Naive thymus-derived CD4-positive, alpha-beta T cell (primary cell): Measurements from ENCODE around the gene PCNX1. TPM values are rescaled to one million over a fixed set of nuclear protein-coding genes. Genes with fewer than 3 reads are reported as not detected.

ENCODE experiments used
- ATAC-seq: fragments of 150-1000 bp; cut with Tn5 transposase; 2 replicates; pipeline ENCODE4 v1.10.0; 2021; ENCODE audit warnings: mild to moderate bottlenecking, moderate library complexity
- CTCF ChIA-PET: fragments of 350-600 bp; sonication (Branson Sonifier 250); formaldehyde crosslinking; loops from one replicate; lab custom pipeline; 2021; ENCODE audit warnings: antibody characterized with exemption; lab: Charles Lee
- POLR2A ChIA-PET: fragments of 350-600 bp; sonication (Branson Sonifier 250); formaldehyde crosslinking; loops from one replicate; lab custom pipeline; 2021; ENCODE audit warnings: antibody characterized with exemption, inconsistent platforms; lab: Charles Lee
- DNase-seq, 9 donors: peaks; one replicate each; pipeline versions ENCODE4 v3.0.0 to v3.0.0-alpha.2; 2020 to 2022; ENCODE audit warnings: mixed read lengths in 1 of 9
- H3K27ac ChIP-seq: one replicate; pipeline ENCODE4 v1.7.0; 2013; ENCODE audit warnings: mild to moderate bottlenecking, low read depth, low read length, moderate library complexity
- H3K27me3 ChIP-seq, 2 donors: one replicate each; pipeline ENCODE4 v1.7.0; 2013; ENCODE audit warnings: low read length in 2 of 2, mild to moderate bottlenecking in 2 of 2, moderate library complexity in 2 of 2; ENCODE audit not compliant: control insufficient read depth in 2 of 2, insufficient read depth in 2 of 2
- H3K36me3 ChIP-seq, 3 experiments: 1 replicate in 2 of 3; 2 replicates in 1 of 3; pipeline ENCODE4 v1.7.0; 2013; ENCODE audit warnings: low read length in 3 of 3, mild to moderate bottlenecking in 3 of 3, moderate library complexity in 1 of 3; ENCODE audit not compliant: insufficient read depth in 3 of 3, control insufficient read depth in 2 of 3
- H3K4me1 ChIP-seq, 2 donors: one replicate each; pipeline ENCODE4 v1.7.0; 2013; ENCODE audit warnings: low read length in 2 of 2, mild to moderate bottlenecking in 2 of 2, moderate library complexity in 1 of 2; ENCODE audit not compliant: control insufficient read depth in 2 of 2, insufficient read depth in 2 of 2
- H3K4me3 ChIP-seq: 2 replicates; pipeline ENCODE4 v1.7.0; 2013; ENCODE audit warnings: mild to moderate bottlenecking, low read length
- H3K9me3 ChIP-seq, 3 experiments: 1 replicate in 2 of 3; 2 replicates in 1 of 3; pipeline ENCODE4 v1.7.0; 2013; ENCODE audit warnings: low read length in 3 of 3; ENCODE audit not compliant: control insufficient read depth in 2 of 3
- H3K27ac Mint-ChIP-seq, 9 donors: one replicate each; pipeline ENCODE4 v1.8.0; 2020 to 2022; ENCODE audit warnings: mixed read lengths in 9 of 9, mild to moderate bottlenecking in 8 of 9, moderate library complexity in 5 of 9, inconsistent platforms in 2 of 9
- H3K27me3 Mint-ChIP-seq, 5 donors: one replicate each; pipeline ENCODE4 v1.8.0; 2021 to 2022; ENCODE audit warnings: mixed read lengths in 5 of 5, mild to moderate bottlenecking in 1 of 5
- H3K36me3 Mint-ChIP-seq, 5 donors: one replicate each; pipeline ENCODE4 v1.8.0; 2020 to 2022; ENCODE audit warnings: mixed read lengths in 5 of 5, mild to moderate bottlenecking in 3 of 5, inconsistent platforms in 1 of 5
- H3K4me1 Mint-ChIP-seq, 7 donors: one replicate each; pipeline ENCODE4 v1.8.0; 2020 to 2022; ENCODE audit warnings: mixed read lengths in 7 of 7, mild to moderate bottlenecking in 3 of 7, inconsistent platforms in 1 of 7
- H3K4me3 Mint-ChIP-seq, 10 donors: one replicate each; pipeline ENCODE4 v1.8.0; 2020 to 2022; ENCODE audit warnings: mild to moderate bottlenecking in 10 of 10, mixed read lengths in 10 of 10, moderate library complexity in 6 of 10, inconsistent platforms in 2 of 10
- H3K9me3 Mint-ChIP-seq, 11 donors: one replicate each; pipeline ENCODE4 v1.8.0; 2020 to 2022; ENCODE audit warnings: mixed read lengths in 11 of 11, mild to moderate bottlenecking in 4 of 11, inconsistent platforms in 1 of 11, moderate library complexity in 1 of 11
- intact Hi-C, 2 donors: fragments of 100-400 bp; cut with micrococcal nuclease; formaldehyde crosslinking; loops; one replicate each; pipeline ENCODE4 v1.15.1; 2023
- polyA plus RNA-seq, 2 donors: library from polyadenylated mRNA; unstranded; fragments of 300-500 nt; fragmentation: Illumina TruSeq; gene quantifications; one replicate each; pipeline ENCODE4 v1.2.3, GENCODE V29; 2021
- total RNA-seq, 6 experiments: library from RNA in 5 of 6; stranded (reverse) in 5 of 6; gene quantifications; 1 replicate in 5 of 6; 2 replicates in 1 of 6; pipeline ENCODE4 v1.2.3 and lab custom pipeline; 2021 to 2026

PCNX1 gene
- total and polyA plus RNA-seq, 7 experiments from 2014 or later, result 11.2 to 114 (median 111) TPM

DNA sequence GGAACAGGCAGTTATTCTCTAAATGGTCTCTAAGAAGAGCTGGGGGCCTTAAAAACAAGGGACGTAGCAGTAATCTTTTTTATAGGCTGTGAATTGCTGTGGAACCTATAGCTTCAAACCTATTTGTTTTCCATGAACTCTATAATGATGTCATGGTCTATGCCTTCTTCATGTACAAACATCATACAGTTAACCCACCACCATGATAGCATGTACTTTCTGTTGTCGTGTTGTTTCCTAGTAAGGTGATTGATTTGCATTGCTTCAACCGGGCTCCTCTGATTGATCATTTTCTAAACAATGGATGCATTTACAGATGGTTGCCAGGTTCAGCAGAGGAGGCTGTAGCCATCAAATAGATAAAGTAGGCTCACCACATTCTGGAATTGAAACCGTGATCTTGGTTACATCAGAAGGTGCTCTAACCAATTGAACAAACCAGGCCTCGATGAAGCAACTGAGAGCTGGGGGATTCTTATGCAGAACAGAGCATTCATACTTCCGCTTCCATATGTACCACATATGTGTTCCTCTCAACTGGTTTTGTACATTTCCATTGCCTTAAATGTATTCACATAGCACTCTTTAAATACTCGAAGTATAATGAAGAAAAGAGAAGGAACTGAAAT is 25.6 kb upstream of the PCNX1 start:
- Histone ChIP-seq H3K9me3 (no peaks in the 10 kb centered on the region), H3K4me1 (peaks cover 37 to 39% of the 10 kb centered on the region in 2 donors), H3K27ac (no peak overlapping the region), H3K36me3 (no peaks in the 10 kb centered on the region), H3K4me3 (no peak overlapping the region), H3K27me3 (no peaks in the 10 kb centered on the region)
- Mint-ChIP-seq H3K9me3 (peaks cover 0 to 1% (median 0%) of the 10 kb centered on the region in 11 donors), H3K36me3 (peaks cover 0 to 5% (median 0%) of the 10 kb centered on the region in 5 donors), H3K27me3 (no peaks in the 10 kb centered on the region), H3K4me1 (peaks cover 35 to 58% (median 48%) of the 10 kb centered on the region in 7 donors), H3K27ac (no peak overlapping the region), H3K4me3 (no peak overlapping the region)
- DNase-seq (no peak), ATAC-seq (peak; percentile 24)
- intact Hi-C loops, result no loop called here
- ChIA-PET CTCF (interaction anchor here (1.0 kb wide), 1 partner anchor 74 kb away, joined by 3 read pairs; no protein-coding TSS in a partner anchor), POLR2A (interaction anchor here (1.0 to 2.1 kb wide), 2 partner anchors 12 to 22 kb away, joined by 3 to 7 read pairs; no protein-coding TSS in a partner anchor)

GRCh38 chr14:70882776-70883492 is 24.3 kb upstream of the PCNX1 start:
- Mint-ChIP-seq H3K36me3 (peaks cover 0 to 5% (median 0%) of the 10 kb centered on the region in 5 donors), H3K4me1 (peaks cover 47 to 71% (median 61%) of the 10 kb centered on the region in 7 donors), H3K27me3 (no peaks in the 10 kb centered on the region), H3K27ac (peak overlapping the region in 4 of 9 donors; percentile 29 to 67 (median 54)), H3K9me3 (peaks cover 0 to 1% (median 0%) of the 10 kb centered on the region in 11 donors), H3K4me3 (peak overlapping the region in 6 of 10 donors; percentile 1 to 58 (median 40))
- Histone ChIP-seq H3K36me3 (no peaks in the 10 kb centered on the region), H3K27ac (no peak overlapping the region), H3K4me1 (peaks cover 50 to 52% of the 10 kb centered on the region in 2 donors), H3K27me3 (no peaks in the 10 kb centered on the region), H3K4me3 (no peak overlapping the region), H3K9me3 (no peaks in the 10 kb centered on the region)
- POLR2A ChIA-PET, result interaction anchor here (0.9 to 2.1 kb wide), 5 partner anchors 11 to 73 kb away, joined by 3 to 7 read pairs (median 4); no protein-coding TSS in a partner anchor
- CTCF ChIA-PET, result interaction anchor here (0.6 to 1.0 kb wide), 3 partner anchors 24 to 29 kb away, joined by 3 to 4 read pairs (median 4); partner anchors contain the start of gene PCNX1
- ATAC-seq, result peak; percentile 67
- no peak for DNase-seq
- intact Hi-C loops, result no loop called here

DNA sequence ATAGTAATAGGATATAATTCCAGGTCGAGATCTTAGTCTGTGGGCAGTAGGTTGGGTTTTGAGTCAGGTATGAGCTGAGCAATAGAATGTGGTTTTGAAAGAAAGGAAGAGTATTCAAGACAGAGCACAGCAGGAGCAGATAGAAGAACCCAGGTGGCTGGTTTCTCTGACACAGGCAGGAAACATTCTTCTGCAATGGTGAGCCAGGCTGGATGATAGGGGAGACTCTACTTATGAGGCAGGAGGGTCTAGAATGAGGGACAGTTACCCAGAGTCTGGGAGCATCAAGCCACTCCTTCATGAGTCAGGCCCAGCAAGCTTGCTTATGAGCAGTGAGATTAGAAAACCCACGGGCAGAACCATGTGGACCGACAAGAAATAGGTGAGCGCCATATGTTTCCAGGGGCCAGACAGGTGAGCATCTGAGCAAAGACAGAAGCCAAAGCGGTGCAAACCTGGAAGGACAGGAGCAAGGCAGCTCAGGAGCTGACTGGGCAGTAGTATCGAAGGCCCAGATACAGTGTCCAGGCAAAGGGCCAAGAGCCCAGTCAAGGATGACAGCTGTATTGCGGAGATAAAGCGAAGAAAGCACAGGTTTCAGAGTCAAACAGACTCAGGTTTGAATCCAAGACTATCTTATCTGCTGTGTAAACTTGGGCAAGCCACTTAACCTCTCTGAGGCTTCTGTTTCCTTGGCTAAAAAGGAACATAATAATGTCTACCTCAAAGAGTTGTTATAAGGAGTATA is 22.5 kb upstream of the PCNX1 start:
- Histone ChIP-seq H3K4me1 (peaks cover 62 to 66% of the 10 kb centered on the region in 2 donors), H3K27ac (no peak overlapping the region), H3K4me3 (no peak overlapping the region), H3K36me3 (no peaks in the 10 kb centered on the region), H3K27me3 (no peaks in the 10 kb centered on the region), H3K9me3 (no peaks in the 10 kb centered on the region)
- H3K4me1 Mint-ChIP-seq, result peaks cover 62 to 83% (median 73%) of the 10 kb centered on the region in 7 donors
- peak overlapping the region in 7 of 10 donors; percentile 5 to 78 (median 31) for H3K4me3 Mint-ChIP-seq
- DNase-seq, result no peak
- ChIA-PET POLR2A (interaction anchor here (0.6 to 5.5 kb wide), 5 partner anchors 13 to 122 kb away, joined by 3 to 44 read pairs (median 4); partner anchors contain the start of gene PCNX1), CTCF (interaction anchor here (1.0 to 2.2 kb wide), 2 partner anchors 67 to 68 kb away, joined by 4 to 5 read pairs; no protein-coding TSS in a partner anchor)
- peaks cover 0 to 4% (median 0%) of the 10 kb centered on the region in 5 donors for H3K36me3 Mint-ChIP-seq
- H3K9me3 Mint-ChIP-seq, result peaks cover 0 to 1% (median 0%) of the 10 kb centered on the region in 11 donors
- ATAC-seq, result no peak
- intact Hi-C loops, result loop anchor here (5.0 kb wide), 1 partner anchor 62 kb away; no protein-coding TSS in a partner anchor
- H3K27ac Mint-ChIP-seq, result peak overlapping the region in 6 of 9 donors; percentile 0 to 91 (median 42)
- H3K27me3 Mint-ChIP-seq, result no peaks in the 10 kb centered on the region

- no peaks in the 10 kb centered on the region for H3K27me3 ChIP-seq
- Mint-ChIP-seq H3K4me1 (peaks cover 62 to 88% (median 73%) of the 10 kb centered on the region in 7 donors), H3K27me3 (no peaks in the 10 kb centered on the region), H3K36me3 (peaks cover 0 to 4% (median 0%) of the 10 kb centered on the region in 5 donors), H3K4me3 (peak overlapping the region in 4 of 10 donors; percentile 69 to 81 (median 74)), H3K9me3 (peaks cover 0 to 1% (median 0%) of the 10 kb centered on the region in 11 donors), H3K27ac (peak overlapping the region in 4 of 9 donors; percentile 87 to 91 (median 88))
- no peak for ATAC-seq
- peak in 1 of 9 donors; percentile 42 for DNase-seq
- CTCF ChIA-PET, result interaction anchor here (1.0 to 3.6 kb wide), 3 partner anchors 20 to 68 kb away, joined by 4 to 28 read pairs (median 5); partner anchors contain the start of gene PCNX1
- peaks cover 62 to 66% of the 10 kb centered on the region in 2 donors for H3K4me1 ChIP-seq
- no peaks in the 10 kb centered on the region for H3K36me3 ChIP-seq
- POLR2A ChIA-PET, result interaction anchor here (0.6 to 5.5 kb wide), 3 partner anchors 13 to 121 kb away, joined by 3 to 44 read pairs (median 9); partner anchors contain the start of gene PCNX1
- intact Hi-C loops, result loop anchor here (1.0 to 5.0 kb wide), 3 partner anchors 9 to 63 kb away; no protein-coding TSS in a partner anchor
- H3K27ac ChIP-seq, result no peak overlapping the region
- H3K9me3 ChIP-seq, result no peaks in the 10 kb centered on the region
- H3K4me3 ChIP-seq, result peak overlapping the region; percentile 34
These were observed 21.8 kb upstream of the PCNX1 start for GRCh38 chr14:70885343-70886022.

DNA sequence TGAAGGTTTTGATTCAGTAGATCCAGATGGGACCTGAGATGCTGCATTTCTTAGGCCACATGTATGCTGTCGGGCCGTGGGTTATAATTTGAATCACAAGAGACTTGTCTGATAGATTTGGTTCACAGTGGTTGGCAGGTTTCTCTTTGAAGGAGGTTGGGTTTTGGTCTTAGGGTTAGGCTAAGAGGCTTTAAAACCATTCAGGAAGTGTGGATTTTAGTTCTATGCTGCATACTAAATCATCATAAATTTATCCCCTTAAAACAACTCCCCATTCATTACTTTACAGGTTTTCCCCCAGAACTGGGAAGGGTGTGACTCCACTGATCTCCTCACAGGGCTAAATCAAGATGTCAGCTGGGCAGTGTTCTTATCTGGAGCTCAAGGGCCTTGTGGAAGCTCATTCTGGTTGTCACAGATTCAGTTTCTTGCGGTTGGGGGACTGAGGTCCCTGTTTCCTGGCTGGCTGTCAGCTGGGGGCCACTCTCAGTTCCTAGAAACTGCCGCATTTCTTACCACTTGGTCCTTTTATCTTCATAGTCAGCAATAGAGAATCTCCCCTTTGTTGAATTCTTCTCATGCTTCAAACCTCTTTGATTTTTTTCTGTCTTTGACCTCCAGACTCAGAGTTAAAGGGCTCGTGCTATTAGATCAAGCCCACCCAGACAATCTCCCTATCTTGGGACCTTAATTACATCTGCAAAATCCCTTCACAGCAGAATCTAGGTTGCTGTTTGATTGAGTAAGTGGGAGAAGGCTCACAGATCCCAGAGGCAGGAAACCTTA is 20.6 kb upstream of the PCNX1 start:
- DNase-seq (peak in 5 of 9 donors; percentile 14 to 45 (median 27)), ATAC-seq (peak; percentile 50)
- Histone ChIP-seq H3K9me3 (no peaks in the 10 kb centered on the region), H3K27me3 (no peaks in the 10 kb centered on the region), H3K36me3 (no peaks in the 10 kb centered on the region), H3K4me1 (peaks cover 62 to 66% of the 10 kb centered on the region in 2 donors), H3K27ac (peak overlapping the region; percentile 52), H3K4me3 (peak overlapping the region; percentile 34)
- intact Hi-C loops, result loop anchor here (1.0 to 5.0 kb wide), 6 partner anchors 8 to 64 kb away; partner anchors contain the start of gene PCNX1 (in 2 of the 2)
- peak overlapping the region; percentile 39 to 81 (median 70) for H3K4me3 Mint-ChIP-seq
- H3K4me1 Mint-ChIP-seq, result peaks cover 62 to 95% (median 78%) of the 10 kb centered on the region in 7 donors
- ChIA-PET POLR2A (interaction anchor here (1.1 to 5.5 kb wide), 3 partner anchors 11 to 66 kb away, joined by 3 to 44 read pairs (median 8); partner anchors contain the start of gene PCNX1), CTCF (interaction anchor here (0.5 to 3.6 kb wide), 5 partner anchors 19 to 159 kb away, joined by 3 to 28 read pairs (median 3); partner anchors contain the start of gene PCNX1)
- H3K36me3 Mint-ChIP-seq, result peaks cover 0 to 4% (median 0%) of the 10 kb centered on the region in 5 donors
- no peaks in the 10 kb centered on the region for H3K27me3 Mint-ChIP-seq
- H3K9me3 Mint-ChIP-seq, result peaks cover 0 to 1% (median 0%) of the 10 kb centered on the region in 11 donors
- H3K27ac Mint-ChIP-seq, result peak overlapping the region; percentile 59 to 91 (median 87)
